Progenitor cell of endocrine pancreas (in vitro differentiated cells): ENCODE measurements around the gene ABI3BP. TPM values are rescaled to one million over a fixed set of nuclear protein-coding genes. Genes with fewer than 3 reads are reported as not detected.

Experiments
- DNase-seq: peaks from one replicate; pipeline ENCODE4 v3.0.0; 2021; ENCODE audit warnings: low spot score; ENCODE audit not compliant: unreplicated experiment
- H3K27ac Mint-ChIP-seq: 2 replicates; pipeline ENCODE4 v1.8.0; 2021; ENCODE audit warnings: mild to moderate bottlenecking, moderate library complexity, mixed read lengths
- H3K27me3 Mint-ChIP-seq: 2 replicates; pipeline ENCODE4 v1.8.0; 2021; ENCODE audit warnings: mixed read lengths
- H3K36me3 Mint-ChIP-seq: 2 replicates; pipeline ENCODE4 v1.8.0; 2022; ENCODE audit warnings: mixed read lengths; ENCODE audit not compliant: insufficient read depth
- H3K4me1 Mint-ChIP-seq: 2 replicates; pipeline ENCODE4 v1.8.0; 2021; ENCODE audit warnings: low read depth, mixed read lengths
- H3K4me3 Mint-ChIP-seq: 2 replicates; pipeline ENCODE4 v1.8.0; 2021; ENCODE audit warnings: low read depth, mild to moderate bottlenecking, moderate library complexity, mixed read lengths
- H3K9me3 Mint-ChIP-seq: 2 replicates; pipeline ENCODE4 v1.8.0; 2021; ENCODE audit warnings: low read depth, mixed read lengths
- CTCF ChIP-seq: fragments of 200-600 bp; sonication (generic); IDR thresholded peaks from one replicate; pipeline ENCODE4 v1.5.0; 2021; ENCODE audit warnings: antibody characterized with exemption, mild to moderate bottlenecking; ENCODE audit not compliant: unreplicated experiment
- total RNA-seq: library from RNA; stranded (reverse); gene quantifications from 2 replicates; pipeline ENCODE4 v1.2.1, GENCODE V29; 2021

The ABI3BP gene
- total RNA-seq, 1 donor from 2014 or later: not detected

- Mint-ChIP-seq H3K27ac (no peak overlapping the region), H3K27me3 (peaks cover 35% of the 10 kb centered on the region), H3K4me1 (peaks cover 12% of the 10 kb centered on the region), H3K36me3 (no peaks in the 10 kb centered on the region), H3K9me3 (no peaks in the 10 kb centered on the region), H3K4me3 (no peak overlapping the region)
- DNase-seq: no peak
- no peak for TF ChIP-seq CTCF
Observed at GRCh38 chr3:100702980-100703345, 290.3 kb downstream of the ABI3BP start.

GRCh38 chr3:100702082-100702979 lies 290.9 kb downstream of the ABI3BP start:
- Mint-ChIP-seq H3K9me3 (no peaks in the 10 kb centered on the region), H3K36me3 (no peaks in the 10 kb centered on the region), H3K27me3 (peaks cover 30% of the 10 kb centered on the region), H3K4me3 (no peak overlapping the region), H3K4me1 (peaks cover 15% of the 10 kb centered on the region), H3K27ac (no peak overlapping the region)
- DNase-seq: no peak
- no peak for TF ChIP-seq CTCF

GRCh38 chr3:100700708-100701107 lies 292.5 kb downstream of the ABI3BP start:
- Mint-ChIP-seq H3K9me3 (no peaks in the 10 kb centered on the region), H3K4me3 (no peak overlapping the region), H3K4me1 (peaks cover 15% of the 10 kb centered on the region), H3K27ac (no peak overlapping the region), H3K27me3 (peaks cover 14% of the 10 kb centered on the region), H3K36me3 (no peaks in the 10 kb centered on the region)
- no peak for TF ChIP-seq CTCF
- DNase-seq: no peak
